Tibial nerve (tissue), 4 donors: ENCODE data around the gene OTOP3. TPM values are rescaled to one million over a fixed set of nuclear protein-coding genes. Genes with fewer than 3 reads are reported as not detected.

ENCODE experiments used
- DNase-seq, 2 donors: peaks; one replicate each; pipeline ENCODE4 v3.0.0-alpha.2; 2019; ENCODE audit warnings: low spot score in 2 of 2
- H3K27ac ChIP-seq, 4 donors: fragments of 200-600 bp; sonication (generic) in 3 of 4; one replicate each; pipeline ENCODE4 v1.5.1; 2017 to 2019; ENCODE audit warnings: mild to moderate bottlenecking in 1 of 4
- H3K27me3 ChIP-seq, 2 donors: fragments of 200-600 bp; sonication (generic) in 1 of 2; one replicate each; pipeline versions ENCODE4 v1.5.1 to v1.6.0; 2017 to 2019
- H3K36me3 ChIP-seq, 3 donors: fragments of 200-600 bp; sonication (generic); one replicate each; pipeline ENCODE4 v1.5.1; 2018 to 2019
- H3K4me1 ChIP-seq, 4 donors: fragments of 200-600 bp; sonication (generic) in 3 of 4; one replicate each; pipeline ENCODE4 v1.5.1; 2017 to 2019
- H3K4me3 ChIP-seq, 4 donors: fragments of 200-600 bp; sonication (generic) in 3 of 4; one replicate each; pipeline ENCODE4 v1.5.1; 2017 to 2019; ENCODE audit warnings: mild to moderate bottlenecking in 1 of 4, moderate library complexity in 1 of 4
- H3K9me3 ChIP-seq, 4 donors: fragments of 200-600 bp; sonication (generic) in 3 of 4; one replicate each; pipeline ENCODE4 v1.5.1; 2017 to 2019
- EP300 ChIP-seq, 2 donors: sonication (generic); formaldehyde crosslinking; IDR thresholded peaks; one replicate each; pipeline ENCODE4 v1.6.1; 2017; ENCODE audit warnings: antibody characterized with exemption in 2 of 2, mild to moderate bottlenecking in 1 of 2
- POLR2A ChIP-seq, 2 donors: fragments of 450-650 bp; IDR thresholded peaks; one replicate each; pipeline ENCODE4 v1.6.1; 2017; ENCODE audit warnings: antibody characterized with exemption in 2 of 2, mild to moderate bottlenecking in 2 of 2, moderate library complexity in 2 of 2
- WGBS, 2 donors: methylation state at CpG; one replicate each; pipeline ENCODE4 v1.1.5; 2018; 5-methylcytosine and 5-hydroxymethylcytosine counted together
- total RNA-seq, 4 donors: library from RNA; depleted of rRNA; stranded (reverse); fragments of >200 nt; gene quantifications; one replicate each; pipeline ENCODE4 v1.1.0, GENCODE V29; 2016
- TF ChIP-seq, protein P1 (sequence below), 5 experiments: fragments of 200-600 bp in 3 of 5; fragments of 450-650 bp in 2 of 5; sonication (generic) in 3 of 5; IDR thresholded peaks; one replicate each; pipeline ENCODE4 v1.5.1; 2016 to 2019; ENCODE audit warnings: antibody characterized with exemption in 5 of 5, mild to moderate bottlenecking in 3 of 5, moderate library complexity in 2 of 5

OTOP3 gene
- total RNA-seq, 4 donors from 2014 or later = not detected

DNA sequence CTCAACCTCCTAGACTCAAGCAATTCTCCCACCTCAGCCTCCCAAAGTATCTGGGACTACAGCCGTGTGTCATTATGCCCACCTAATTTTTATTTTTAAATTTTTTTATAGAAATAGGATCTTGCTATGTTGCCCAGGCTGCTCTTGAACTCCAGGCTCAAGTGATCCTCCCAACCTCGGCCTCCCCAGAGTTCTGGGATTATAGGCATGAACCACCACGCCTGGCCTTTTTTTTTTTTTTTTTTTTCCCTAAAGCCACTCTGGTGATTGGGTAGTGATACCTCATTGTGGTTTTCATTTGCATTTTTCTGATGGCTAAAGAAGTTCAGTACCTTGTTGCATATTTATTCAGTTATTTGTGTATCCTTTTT, 50.5 kb downstream of the OTOP3 start:
- Histone ChIP-seq H3K4me1 (peaks cover 0 to 47% (median 22%) of the 10 kb centered on the region in 4 donors), H3K36me3 (no peaks in the 10 kb centered on the region), H3K4me3 (no peak overlapping the region), H3K9me3 (no peaks in the 10 kb centered on the region), H3K27me3 (no peaks in the 10 kb centered on the region), H3K27ac (no peak overlapping the region)
- TF ChIP-seq POLR2A (IDR thresholded peaks at IDR 0.05) (no peak), EP300 (IDR thresholded peaks at IDR 0.05) (no peak)
- TF ChIP-seq, protein P1, sequence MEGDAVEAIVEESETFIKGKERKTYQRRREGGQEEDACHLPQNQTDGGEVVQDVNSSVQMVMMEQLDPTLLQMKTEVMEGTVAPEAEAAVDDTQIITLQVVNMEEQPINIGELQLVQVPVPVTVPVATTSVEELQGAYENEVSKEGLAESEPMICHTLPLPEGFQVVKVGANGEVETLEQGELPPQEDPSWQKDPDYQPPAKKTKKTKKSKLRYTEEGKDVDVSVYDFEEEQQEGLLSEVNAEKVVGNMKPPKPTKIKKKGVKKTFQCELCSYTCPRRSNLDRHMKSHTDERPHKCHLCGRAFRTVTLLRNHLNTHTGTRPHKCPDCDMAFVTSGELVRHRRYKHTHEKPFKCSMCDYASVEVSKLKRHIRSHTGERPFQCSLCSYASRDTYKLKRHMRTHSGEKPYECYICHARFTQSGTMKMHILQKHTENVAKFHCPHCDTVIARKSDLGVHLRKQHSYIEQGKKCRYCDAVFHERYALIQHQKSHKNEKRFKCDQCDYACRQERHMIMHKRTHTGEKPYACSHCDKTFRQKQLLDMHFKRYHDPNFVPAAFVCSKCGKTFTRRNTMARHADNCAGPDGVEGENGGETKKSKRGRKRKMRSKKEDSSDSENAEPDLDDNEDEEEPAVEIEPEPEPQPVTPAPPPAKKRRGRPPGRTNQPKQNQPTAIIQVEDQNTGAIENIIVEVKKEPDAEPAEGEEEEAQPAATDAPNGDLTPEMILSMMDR (IDR thresholded peaks at IDR 0.05) = no peak
- WGBS, 2 donors = 95 to 96% methylated on average over 3 of the region's 3 CpGs
- DNase-seq = no peak

DNA sequence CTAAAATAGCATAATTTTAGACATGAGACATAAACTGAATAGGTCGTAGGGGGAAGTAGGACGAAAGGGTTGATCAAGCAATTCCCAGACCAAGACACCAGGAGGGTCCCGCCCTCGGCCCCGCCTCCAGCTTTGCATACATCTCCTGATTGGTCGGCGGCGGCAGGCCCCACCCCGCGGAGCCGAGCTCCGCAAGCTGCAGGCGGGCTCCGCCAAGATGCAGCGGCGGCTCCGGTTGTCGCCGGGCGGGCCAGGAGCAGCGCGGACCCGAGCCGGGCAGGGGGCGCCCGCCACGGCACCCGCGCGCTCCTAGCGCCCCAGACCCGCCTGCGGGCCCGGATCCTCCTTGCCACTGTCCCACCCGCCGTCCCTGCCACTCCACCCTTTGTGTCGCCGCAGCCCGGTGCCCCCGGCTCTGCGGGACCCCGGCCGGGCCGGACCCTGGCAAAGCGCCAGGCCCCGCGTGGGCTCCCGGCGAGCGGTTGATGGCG, 51.8 kb downstream of the OTOP3 start, which contains the start of gene CDR2L:
CDR2L (plus strand) TSS at position 215 of the 491 bp plus-strand sequence. CDS start 412 bp downstream, outside the sequence.
- WGBS, 2 donors = 0% methylated on average over 20 to 31 of the region's 51 CpGs
- Histone ChIP-seq H3K27me3 (no peaks in the 10 kb centered on the region), H3K27ac (peak within 1 kb of the TSS; percentile 80 to 96 (median 89)), H3K4me1 (peaks cover 0 to 36% (median 13%) of the 10 kb centered on the region in 4 donors), H3K9me3 (no peaks in the 10 kb centered on the region), H3K36me3 (no peaks in the 10 kb centered on the region), H3K4me3 (peak within 1 kb of the TSS; percentile 63 to 99 (median 72))
- TF ChIP-seq EP300 (IDR thresholded peaks at IDR 0.05) = peak in 1 of 2 donors; percentile 79
- TF ChIP-seq, protein P1 (IDR thresholded peaks at IDR 0.05) = peak in 1 of 5 experiments; percentile 17
- peak; percentile 93 to 96 for TF ChIP-seq POLR2A (IDR thresholded peaks at IDR 0.05)
- DNase-seq = peak; percentile 97 to 98

DNA sequence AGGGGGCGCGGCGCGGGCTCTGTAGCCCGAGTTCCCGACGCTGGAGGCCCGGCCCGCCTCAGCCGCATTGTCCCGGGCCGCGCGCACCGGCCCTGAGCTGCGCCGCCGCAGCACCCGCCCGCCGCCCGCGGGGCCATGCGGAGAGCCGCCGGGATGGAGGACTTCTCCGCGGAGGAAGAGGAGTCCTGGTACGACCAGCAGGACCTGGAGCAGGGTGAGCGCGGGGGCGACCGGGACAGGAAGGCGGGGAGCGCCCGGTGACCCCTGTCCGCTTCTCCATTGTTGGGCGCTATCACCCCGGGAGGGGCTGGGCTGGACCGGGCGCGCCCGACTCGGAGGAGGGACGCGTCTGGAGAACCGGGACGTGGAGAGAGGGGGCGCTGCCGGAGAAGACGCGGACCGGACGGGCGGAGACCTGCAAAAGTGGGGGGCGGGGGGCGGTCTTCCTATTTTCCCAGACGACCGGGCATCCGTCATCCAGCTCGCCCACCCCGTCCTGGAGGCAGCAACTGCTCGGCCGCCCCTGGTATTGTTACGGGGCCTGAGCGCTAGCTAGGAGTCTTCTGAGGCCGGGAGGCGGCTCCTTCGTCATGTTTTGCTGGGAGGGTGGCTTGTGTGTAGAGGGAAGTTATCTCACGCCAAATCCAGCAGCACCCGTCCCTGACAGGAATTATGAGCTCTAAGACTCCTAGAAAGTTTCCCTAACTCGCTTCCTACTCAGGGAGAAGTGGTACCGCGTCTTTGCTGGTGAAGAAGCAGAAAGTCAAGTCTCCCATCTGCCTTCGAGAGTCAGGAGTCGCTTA, 52.4 kb downstream of the OTOP3 start:
- Histone ChIP-seq H3K36me3 (no peaks in the 10 kb centered on the region), H3K9me3 (no peaks in the 10 kb centered on the region), H3K27ac (peak overlapping the region; percentile 80 to 96 (median 89)), H3K4me3 (peak overlapping the region; percentile 63 to 99 (median 72)), H3K27me3 (no peaks in the 10 kb centered on the region), H3K4me1 (peaks cover 0 to 30% (median 11%) of the 10 kb centered on the region in 4 donors)
- peak; percentile 73 to 78 for DNase-seq
- TF ChIP-seq EP300 (IDR thresholded peaks at IDR 0.05) (peak in 1 of 2 donors; percentile 67), POLR2A (IDR thresholded peaks at IDR 0.05) (peak in 1 of 2 donors; percentile 40)
- TF ChIP-seq, protein P1 (IDR thresholded peaks at IDR 0.05) = peak; percentile 24 to 58 (median 45)
- 0 to 1% methylated on average over 29 to 37 of the region's 76 CpGs for WGBS, 2 donors

DNA sequence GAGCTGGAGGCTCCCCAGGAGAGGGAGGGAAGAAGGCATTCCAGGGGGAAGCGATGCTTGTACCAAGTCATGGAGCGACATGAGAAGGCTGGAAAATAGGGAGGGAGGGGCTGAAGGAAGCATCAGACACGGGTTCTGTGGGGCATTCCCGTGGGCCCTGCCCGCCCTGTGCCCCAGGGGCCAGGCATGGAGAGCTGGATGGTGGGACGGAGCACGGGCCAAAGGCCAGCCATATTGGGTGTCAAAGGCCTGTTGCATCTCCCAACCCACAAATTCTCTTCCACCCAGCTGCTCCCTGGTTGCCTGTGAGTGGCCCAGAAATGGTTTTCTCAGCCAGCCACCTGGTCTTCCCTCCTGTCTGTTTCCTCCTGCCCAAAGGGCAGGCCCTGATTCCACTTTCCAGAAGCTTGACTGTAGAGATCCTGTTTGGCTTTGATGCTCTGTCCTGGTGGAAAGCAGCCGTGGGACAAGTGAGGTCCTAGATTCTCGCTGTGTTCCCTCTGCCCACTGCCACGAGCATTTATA, 54.9 kb downstream of the OTOP3 start:
- WGBS, 2 donors = 86 to 89% methylated on average over 10 of the region's 10 CpGs
- DNase-seq = no peak
- TF ChIP-seq POLR2A (IDR thresholded peaks at IDR 0.05) (no peak), EP300 (IDR thresholded peaks at IDR 0.05) (no peak)
- TF ChIP-seq, protein P1 (IDR thresholded peaks at IDR 0.05) = no peak
- H3K9me3 ChIP-seq = no peaks in the 10 kb centered on the region
- no peaks in the 10 kb centered on the region for H3K27me3 ChIP-seq
- H3K4me3 ChIP-seq = no peak overlapping the region
- H3K27ac ChIP-seq = no peak overlapping the region
- H3K4me1 ChIP-seq = peaks cover 0 to 28% (median 11%) of the 10 kb centered on the region in 4 donors
- no peaks in the 10 kb centered on the region for H3K36me3 ChIP-seq

DNA sequence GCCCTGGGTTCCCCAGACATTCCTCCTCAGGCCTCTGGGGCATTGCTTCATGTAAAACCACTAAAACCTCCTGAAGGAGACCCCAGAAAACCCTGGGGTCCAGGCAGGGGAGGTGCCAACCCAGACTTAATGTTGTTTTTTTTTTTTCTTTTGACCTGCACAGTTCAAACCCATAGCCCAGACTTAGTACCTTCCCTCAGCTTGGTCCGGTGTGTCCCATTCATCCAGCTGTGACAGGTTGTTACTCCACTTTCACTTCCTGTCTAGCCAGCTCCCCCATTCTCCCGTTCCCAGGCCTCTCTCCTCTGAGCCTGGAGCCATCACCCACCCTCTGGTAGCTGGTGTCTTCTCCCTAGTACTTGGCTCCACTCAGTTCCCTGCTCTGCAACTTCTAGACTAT, 56.5 kb downstream of the OTOP3 start:
- no peaks in the 10 kb centered on the region for H3K36me3 ChIP-seq
- H3K4me3 ChIP-seq = no peak overlapping the region
- DNase-seq = no peak
- WGBS, 2 donors = 55 to 71% methylated on average over 2 of the region's 2 CpGs
- no peaks in the 10 kb centered on the region for H3K27me3 ChIP-seq
- no peak overlapping the region for H3K27ac ChIP-seq
- H3K4me1 ChIP-seq = peaks cover 0 to 21% (median 8%) of the 10 kb centered on the region in 4 donors
- no peaks in the 10 kb centered on the region for H3K9me3 ChIP-seq
- TF ChIP-seq, protein P1 (IDR thresholded peaks at IDR 0.05) = no peak
- TF ChIP-seq EP300 (IDR thresholded peaks at IDR 0.05) = no peak
- TF ChIP-seq POLR2A (IDR thresholded peaks at IDR 0.05) = no peak
